NCI-H2196 treated with DMSO at 0.1 percent for 48 hours (cell line): ENCODE measurements around the gene CCNL2.
"Not testable (repeated sequence)": the region's sequence is repeated elsewhere in the genome, so short reads cannot be mapped to it uniquely, and the experiment has no call there.

Experiments used
- DNase-seq: peaks from one replicate; lab custom pipeline; 2025; ENCODE audit not compliant: unreplicated experiment; lab: John Stamatoyannopoulos, UW

Gene CCNL2

GRCh38 chr1:1432274-1432950 is 33.3 kb upstream of the CCNL2 start:
- no peak for DNase-seq

- DNase-seq, result no peak
Measured at GRCh38 chr1:1431845-1432273, 32.7 kb upstream of the CCNL2 start.

- no peak for DNase-seq
Measured at GRCh38 chr1:1430992-1431844, 32.1 kb upstream of the CCNL2 start.

- DNase-seq, result peak; percentile 56
Measured at GRCh38 chr1:1430114-1430982, 31.2 kb upstream of the CCNL2 start.

GRCh38 chr1:1429671-1430073 is 30.5 kb upstream of the CCNL2 start:
- no peak for DNase-seq

- DNase-seq, result not testable (repeated sequence)
Measured at GRCh38 chr1:1428967-1429366, 29.8 kb upstream of the CCNL2 start.

- DNase-seq, result no peak
Measured at GRCh38 chr1:1428174-1428573, 29.0 kb upstream of the CCNL2 start.

GRCh38 chr1:1427820-1428148 is 28.6 kb upstream of the CCNL2 start:
- DNase-seq, result no peak

GRCh38 chr1:1427106-1427819 is 28.1 kb upstream of the CCNL2 start:
- DNase-seq, result no peak

GRCh38 chr1:1426496-1427105 is 27.5 kb upstream of the CCNL2 start:
- DNase-seq, result no peak

- DNase-seq, result no peak
Measured at GRCh38 chr1:1425753-1426495, 26.8 kb upstream of the CCNL2 start.

GRCh38 chr1:1425426-1425752 is 26.3 kb upstream of the CCNL2 start:
- DNase-seq, result no peak

- DNase-seq, result no peak
Measured at GRCh38 chr1:1424707-1425106, 25.6 kb upstream of the CCNL2 start.

- no peak for DNase-seq
Measured at GRCh38 chr1:1423245-1423597, 24.1 kb upstream of the CCNL2 start.

GRCh38 chr1:1422465-1423244 is 23.5 kb upstream of the CCNL2 start:
- DNase-seq, result no peak

- no peak for DNase-seq
Measured at GRCh38 chr1:1421907-1422464, 22.9 kb upstream of the CCNL2 start.

- DNase-seq, result peak; percentile 70
Measured at GRCh38 chr1:1421147-1421906, 22.2 kb upstream of the CCNL2 start, which contains the start of gene ANKRD65. TSS of gene ANKRD65 (minus strand) at chr1:1421276. CDS start at chr1:1421005, 271 bp downstream.

GRCh38 chr1:1420654-1421141 is 21.6 kb upstream of the CCNL2 start:
- DNase-seq, result no peak
